Chondrocyte (in vitro differentiated cells): ENCODE data around the gene ATP8B4. TPM values are rescaled to one million over a fixed set of nuclear protein-coding genes. Genes with fewer than 3 reads are reported as not detected.

Experiments used
- DNase-seq: peaks from one replicate; pipeline ENCODE4 v3.0.0; 2021; ENCODE audit warnings: mixed read lengths, low spot score
- H3K27ac Mint-ChIP-seq: one replicate; pipeline ENCODE4 v1.8.0; 2021; ENCODE audit warnings: mild to moderate bottlenecking, moderate library complexity, mixed read lengths; ENCODE audit not compliant: unreplicated experiment
- H3K27me3 Mint-ChIP-seq: 2 replicates; pipeline ENCODE4 v1.8.0; 2021; ENCODE audit warnings: low read depth, mixed read lengths
- H3K36me3 Mint-ChIP-seq: 2 replicates; pipeline ENCODE4 v1.8.0; 2021; ENCODE audit warnings: low read depth, mixed read lengths
- H3K4me1 Mint-ChIP-seq: 2 replicates; pipeline ENCODE4 v1.8.0; 2021; ENCODE audit warnings: low read depth, mild to moderate bottlenecking, mixed read lengths
- H3K4me3 Mint-ChIP-seq: one replicate; pipeline ENCODE4 v1.8.0; 2021; ENCODE audit warnings: mild to moderate bottlenecking, moderate library complexity, mixed read lengths; ENCODE audit not compliant: unreplicated experiment
- H3K9me3 Mint-ChIP-seq: 2 replicates; pipeline ENCODE4 v1.8.0; 2021; ENCODE audit warnings: low read depth, mixed read lengths
- total RNA-seq: library from RNA; stranded (reverse); gene quantifications from 3 replicates; pipeline ENCODE4 v1.2.1, GENCODE V29; 2021
- TF ChIP-seq, protein P1 (sequence below): fragments of 200-600 bp; sonication (generic); IDR thresholded peaks from 2 replicates; pipeline ENCODE4 v1.5.0; 2021; ENCODE audit warnings: antibody characterized with exemption, mild to moderate bottlenecking, moderate library complexity

ATP8B4 gene
- total RNA-seq, 1 donor from 2014 or later = not detected

DNA sequence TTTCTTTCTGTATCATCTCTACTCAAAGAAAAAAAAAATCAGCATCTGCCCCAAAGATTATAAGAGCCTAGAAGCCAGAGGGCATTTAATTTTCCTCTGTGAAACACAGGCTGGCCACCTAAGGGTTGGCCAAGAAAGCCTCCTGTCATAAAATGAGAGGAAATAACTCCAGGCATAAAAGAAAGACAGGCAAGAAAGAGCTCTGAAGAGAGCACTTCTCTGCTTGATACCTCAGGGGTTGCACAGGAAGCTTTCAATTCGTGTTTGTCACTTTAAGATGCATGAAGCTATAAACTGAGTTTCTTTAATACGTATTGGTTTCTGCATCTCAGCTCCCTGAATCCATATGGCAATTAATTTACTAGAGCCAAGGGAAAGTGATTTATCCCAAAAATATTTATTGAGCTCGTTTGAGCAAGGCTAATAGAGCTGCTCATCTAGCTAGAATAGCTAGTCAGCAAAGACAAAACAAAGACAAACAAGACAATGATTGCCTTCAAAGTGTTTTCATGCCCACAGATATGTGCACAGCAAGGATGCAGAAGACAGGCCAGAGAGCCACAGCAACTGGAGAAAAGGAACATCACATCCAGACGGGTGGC is 35.5 kb downstream of the ATP8B4 start:
- Mint-ChIP-seq H3K36me3 (no peaks in the 10 kb centered on the region), H3K27ac (no peak overlapping the region), H3K4me1 (no peaks in the 10 kb centered on the region), H3K27me3 (peaks cover 6% of the 10 kb centered on the region), H3K4me3 (no peak overlapping the region), H3K9me3 (no peaks in the 10 kb centered on the region)
- no peak for DNase-seq
- TF ChIP-seq, protein P1, sequence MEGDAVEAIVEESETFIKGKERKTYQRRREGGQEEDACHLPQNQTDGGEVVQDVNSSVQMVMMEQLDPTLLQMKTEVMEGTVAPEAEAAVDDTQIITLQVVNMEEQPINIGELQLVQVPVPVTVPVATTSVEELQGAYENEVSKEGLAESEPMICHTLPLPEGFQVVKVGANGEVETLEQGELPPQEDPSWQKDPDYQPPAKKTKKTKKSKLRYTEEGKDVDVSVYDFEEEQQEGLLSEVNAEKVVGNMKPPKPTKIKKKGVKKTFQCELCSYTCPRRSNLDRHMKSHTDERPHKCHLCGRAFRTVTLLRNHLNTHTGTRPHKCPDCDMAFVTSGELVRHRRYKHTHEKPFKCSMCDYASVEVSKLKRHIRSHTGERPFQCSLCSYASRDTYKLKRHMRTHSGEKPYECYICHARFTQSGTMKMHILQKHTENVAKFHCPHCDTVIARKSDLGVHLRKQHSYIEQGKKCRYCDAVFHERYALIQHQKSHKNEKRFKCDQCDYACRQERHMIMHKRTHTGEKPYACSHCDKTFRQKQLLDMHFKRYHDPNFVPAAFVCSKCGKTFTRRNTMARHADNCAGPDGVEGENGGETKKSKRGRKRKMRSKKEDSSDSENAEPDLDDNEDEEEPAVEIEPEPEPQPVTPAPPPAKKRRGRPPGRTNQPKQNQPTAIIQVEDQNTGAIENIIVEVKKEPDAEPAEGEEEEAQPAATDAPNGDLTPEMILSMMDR = no peak

DNA sequence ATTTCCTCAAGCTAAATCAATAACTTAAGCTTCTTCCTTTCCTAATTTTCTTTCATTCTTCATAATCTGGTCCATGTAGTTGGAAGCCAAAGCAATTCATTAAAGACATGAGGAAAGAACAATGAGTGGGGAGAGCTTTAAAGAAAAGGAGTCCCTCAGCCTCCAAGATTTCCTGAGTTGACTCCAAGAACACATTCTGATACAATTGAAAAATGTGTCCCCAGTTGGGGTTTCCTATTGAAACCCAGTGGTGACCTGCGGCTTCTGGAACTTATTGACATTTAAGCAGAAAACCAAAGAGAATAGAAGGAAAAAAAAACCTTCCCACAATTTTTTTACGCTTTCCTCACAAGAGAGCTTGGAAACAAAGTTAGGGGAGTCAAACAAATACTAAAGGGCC is 37.0 kb downstream of the ATP8B4 start:
- H3K36me3 Mint-ChIP-seq = no peaks in the 10 kb centered on the region
- DNase-seq = no peak
- H3K4me3 Mint-ChIP-seq = no peak overlapping the region
- H3K9me3 Mint-ChIP-seq = no peaks in the 10 kb centered on the region
- no peak overlapping the region for H3K27ac Mint-ChIP-seq
- H3K4me1 Mint-ChIP-seq = no peaks in the 10 kb centered on the region
- H3K27me3 Mint-ChIP-seq = peaks cover 5% of the 10 kb centered on the region
- TF ChIP-seq, protein P1 = no peak

DNA sequence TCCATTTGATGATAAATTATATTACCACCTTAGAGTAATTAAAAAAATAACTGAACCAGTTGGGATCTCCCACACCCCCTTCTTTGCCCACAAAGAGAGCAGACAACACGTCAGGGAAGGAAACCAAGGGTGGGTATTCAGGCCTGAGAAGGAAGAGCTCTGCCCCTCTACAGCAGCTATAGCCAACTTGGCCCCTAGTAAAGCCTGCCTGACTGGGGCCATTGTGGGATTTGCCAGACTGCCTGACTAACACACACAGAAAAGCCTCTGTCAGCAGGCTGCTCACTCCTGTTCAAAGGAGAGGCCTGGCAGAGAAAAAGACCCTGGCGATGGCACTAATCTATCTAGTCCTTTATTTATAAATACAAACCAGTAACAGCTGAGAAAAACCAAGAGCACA is 41.4 kb downstream of the ATP8B4 start:
- Mint-ChIP-seq H3K36me3 (no peaks in the 10 kb centered on the region), H3K27me3 (peaks cover 10% of the 10 kb centered on the region), H3K4me1 (no peaks in the 10 kb centered on the region), H3K9me3 (no peaks in the 10 kb centered on the region), H3K4me3 (no peak overlapping the region), H3K27ac (no peak overlapping the region)
- TF ChIP-seq, protein P1 = no peak
- DNase-seq = no peak

DNA sequence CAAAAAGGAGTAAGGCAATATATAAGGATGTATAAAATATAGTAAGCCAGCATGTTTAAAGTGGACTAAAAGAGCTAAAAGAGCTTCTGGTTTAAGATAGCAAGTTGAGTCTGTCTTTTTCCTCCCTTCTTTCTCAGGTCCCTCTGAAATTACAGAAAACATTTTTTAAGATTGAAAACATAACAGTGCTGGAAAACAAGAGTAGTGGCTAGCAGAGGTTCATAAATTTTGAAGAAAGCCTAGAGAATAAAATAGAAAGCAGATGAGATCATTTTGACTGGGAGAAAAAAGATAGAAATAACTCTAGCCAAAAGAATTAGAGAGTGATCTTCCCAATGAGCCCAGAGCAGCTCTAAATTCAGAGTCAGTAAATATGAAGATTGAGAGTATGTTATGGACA is 41.9 kb downstream of the ATP8B4 start:
- no peak for DNase-seq
- Mint-ChIP-seq H3K27ac (no peak overlapping the region), H3K9me3 (no peaks in the 10 kb centered on the region), H3K4me1 (no peaks in the 10 kb centered on the region), H3K36me3 (no peaks in the 10 kb centered on the region), H3K4me3 (no peak overlapping the region), H3K27me3 (peaks cover 10% of the 10 kb centered on the region)
- TF ChIP-seq, protein P1 = no peak

DNA sequence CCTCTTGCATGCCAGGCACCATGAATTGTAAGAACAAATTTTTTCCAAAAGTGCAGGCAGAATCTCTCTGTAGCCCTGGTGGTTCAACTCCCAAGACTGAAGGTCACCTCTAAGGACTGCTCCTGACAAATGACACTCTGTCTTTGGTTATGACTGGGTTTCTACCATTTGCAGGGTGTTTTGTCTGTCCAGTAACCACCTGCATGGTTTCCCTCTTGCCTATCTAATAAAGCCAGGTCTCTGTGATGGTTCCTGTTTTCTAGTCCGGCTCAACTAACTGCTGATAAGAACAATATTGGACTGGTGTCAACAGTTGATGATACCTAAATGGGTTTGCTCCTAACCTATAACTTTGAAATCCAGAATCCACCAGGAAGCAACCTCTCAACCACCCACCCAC is 43.7 kb downstream of the ATP8B4 start:
- Mint-ChIP-seq H3K27ac (no peak overlapping the region), H3K4me1 (no peaks in the 10 kb centered on the region), H3K36me3 (no peaks in the 10 kb centered on the region), H3K9me3 (no peaks in the 10 kb centered on the region), H3K27me3 (peaks cover 12% of the 10 kb centered on the region), H3K4me3 (no peak overlapping the region)
- no peak for DNase-seq
- TF ChIP-seq, protein P1 = no peak
